ENCODE measurements around the gene OSBPL5.

DNA sequence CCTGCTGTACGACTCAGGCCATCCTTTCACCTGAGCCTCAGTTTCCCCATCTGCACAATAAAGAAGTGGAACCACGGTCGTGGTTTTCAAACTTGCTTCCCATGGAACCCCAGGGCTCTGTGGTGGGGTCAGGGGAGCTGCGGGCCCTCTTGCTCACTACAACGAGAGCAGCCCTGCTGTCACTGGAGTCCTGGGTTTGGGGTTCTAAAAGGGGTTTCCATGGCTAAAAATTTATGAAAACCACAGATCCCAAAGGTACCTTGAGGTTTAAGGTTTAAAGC lies 62.5 kb downstream of the OSBPL5 start:
- TF ChIP-seq EZH2 (IDR thresholded peaks at IDR 0.05), result no peak
- TF ChIP-seq, protein P1, sequence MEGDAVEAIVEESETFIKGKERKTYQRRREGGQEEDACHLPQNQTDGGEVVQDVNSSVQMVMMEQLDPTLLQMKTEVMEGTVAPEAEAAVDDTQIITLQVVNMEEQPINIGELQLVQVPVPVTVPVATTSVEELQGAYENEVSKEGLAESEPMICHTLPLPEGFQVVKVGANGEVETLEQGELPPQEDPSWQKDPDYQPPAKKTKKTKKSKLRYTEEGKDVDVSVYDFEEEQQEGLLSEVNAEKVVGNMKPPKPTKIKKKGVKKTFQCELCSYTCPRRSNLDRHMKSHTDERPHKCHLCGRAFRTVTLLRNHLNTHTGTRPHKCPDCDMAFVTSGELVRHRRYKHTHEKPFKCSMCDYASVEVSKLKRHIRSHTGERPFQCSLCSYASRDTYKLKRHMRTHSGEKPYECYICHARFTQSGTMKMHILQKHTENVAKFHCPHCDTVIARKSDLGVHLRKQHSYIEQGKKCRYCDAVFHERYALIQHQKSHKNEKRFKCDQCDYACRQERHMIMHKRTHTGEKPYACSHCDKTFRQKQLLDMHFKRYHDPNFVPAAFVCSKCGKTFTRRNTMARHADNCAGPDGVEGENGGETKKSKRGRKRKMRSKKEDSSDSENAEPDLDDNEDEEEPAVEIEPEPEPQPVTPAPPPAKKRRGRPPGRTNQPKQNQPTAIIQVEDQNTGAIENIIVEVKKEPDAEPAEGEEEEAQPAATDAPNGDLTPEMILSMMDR (IDR thresholded peaks at IDR 0.05), result no peak
